SHP77 (cell line): Measurements from ENCODE around the gene BMP8A.

Experiments
- DNase-seq, 2 experiments: peaks; one replicate each; lab custom pipeline; 2025; lab: John Stamatoyannopoulos, UW

BMP8A gene

GRCh38 chr1:39527190-39527579, 35.7 kb downstream of the BMP8A start:
- DNase-seq, result peak in 1 of 2 experiments; percentile 5

DNA sequence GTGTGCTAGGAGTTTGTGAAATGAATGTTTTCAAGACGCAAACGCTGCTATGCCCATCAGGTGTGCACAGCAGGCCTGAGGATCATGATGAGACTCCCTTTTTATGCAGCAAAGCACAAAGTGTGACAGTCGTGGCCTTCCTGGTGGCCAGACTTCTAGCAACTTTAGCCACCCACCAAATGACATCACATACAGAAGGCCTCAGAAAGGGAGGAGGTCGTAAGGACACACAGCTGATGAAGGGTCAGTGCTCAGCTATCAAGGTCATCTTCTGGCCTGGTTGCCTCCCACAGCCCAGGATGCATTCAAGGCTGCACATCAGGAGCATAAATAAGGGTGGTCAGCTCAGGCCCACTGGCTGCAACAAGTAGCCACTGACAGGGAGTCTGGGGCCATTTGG, 36.6 kb downstream of the BMP8A start:
- no peak for DNase-seq

- DNase-seq, result no peak
These were observed 38.6 kb downstream of the BMP8A start for GRCh38 chr1:39529901-39530535.

DNA sequence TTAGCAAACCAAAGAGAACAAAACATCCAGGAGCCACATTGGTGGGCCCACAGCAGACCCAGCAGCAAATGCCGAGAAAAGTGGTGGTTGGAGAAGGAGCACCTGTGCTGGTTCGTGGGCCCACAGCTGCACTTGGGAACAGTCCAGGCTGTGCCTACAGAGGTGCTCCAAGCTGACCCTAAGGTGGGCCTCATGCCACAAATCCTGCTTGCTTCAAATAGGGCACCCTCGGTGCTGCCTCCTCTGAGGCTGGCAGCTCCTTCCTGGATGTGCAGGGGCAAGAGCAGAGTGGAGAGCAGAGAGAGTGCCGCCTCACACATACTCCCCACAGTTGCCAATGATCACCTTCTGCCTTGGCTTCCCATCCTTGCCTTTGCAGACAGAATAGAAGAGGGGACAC, 40.1 kb downstream of the BMP8A start:
- DNase-seq, result no peak

GRCh38 chr1:39533442-39533841, 42.0 kb downstream of the BMP8A start:
- DNase-seq, result no peak

DNA sequence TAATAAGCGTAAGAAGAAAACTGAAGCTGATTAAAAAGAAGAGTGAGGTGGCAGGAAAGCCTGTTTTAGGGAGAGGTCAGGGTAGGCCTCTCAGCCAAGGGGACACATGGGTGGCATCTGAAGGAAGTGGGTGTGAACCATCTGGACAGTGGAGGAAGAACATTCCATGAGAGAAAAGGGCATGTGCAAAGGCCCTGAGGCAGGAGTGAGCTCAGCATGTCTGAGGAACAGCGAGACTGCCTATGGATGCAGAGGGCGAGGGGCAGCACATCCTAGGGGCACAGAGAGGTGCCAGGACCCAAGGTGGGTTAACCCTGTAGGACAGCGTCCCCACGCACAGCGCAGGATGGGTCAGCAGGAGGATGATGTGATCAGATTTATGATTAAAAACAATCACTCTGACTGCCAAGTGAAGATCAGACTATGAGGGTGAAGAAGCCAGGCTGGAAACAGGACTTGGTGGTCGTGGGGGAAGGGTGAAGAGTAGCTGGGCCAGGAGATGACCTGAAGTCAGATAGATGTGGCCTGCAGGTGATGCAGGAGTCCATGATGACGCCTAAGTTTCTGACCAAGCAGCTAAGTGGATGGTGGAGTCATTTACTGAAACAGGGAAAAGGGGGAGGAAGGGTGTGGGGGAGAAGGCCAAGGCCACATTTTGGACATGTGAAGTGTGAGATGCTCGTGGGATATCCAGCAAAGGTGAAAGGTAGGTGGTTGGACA, 47.3 kb downstream of the BMP8A start:
- DNase-seq, result no peak

- DNase-seq, result peak; percentile 45 to 66
These were observed 47.9 kb downstream of the BMP8A start for GRCh38 chr1:39539252-39539790.

DNA sequence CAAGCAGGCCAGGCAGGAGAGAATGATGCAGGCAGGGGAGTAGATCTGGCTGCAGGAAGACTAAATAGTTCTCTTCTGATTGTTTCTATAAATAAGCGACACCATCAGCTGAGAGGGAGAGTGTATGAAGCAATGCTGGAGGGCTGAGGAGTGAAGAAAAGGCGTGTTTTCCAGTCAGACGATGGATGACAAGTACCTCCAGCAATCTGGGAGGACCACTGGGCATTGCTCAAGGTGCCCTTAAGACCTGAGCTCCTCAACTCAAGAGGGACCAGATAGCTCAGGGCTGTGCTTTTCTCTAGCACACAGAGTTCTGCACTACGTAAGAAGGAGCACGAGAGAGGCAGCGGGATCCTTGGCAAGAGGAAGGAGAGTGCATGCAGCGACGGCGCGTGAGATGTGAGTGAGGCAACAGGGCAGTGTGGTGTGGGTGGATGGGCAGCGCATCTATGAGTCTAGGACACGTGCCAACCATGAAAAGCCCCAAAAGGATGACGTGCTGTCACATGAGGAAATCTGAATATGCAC, 49.1 kb downstream of the BMP8A start:
- DNase-seq, result peak; percentile 27 to 53

- DNase-seq, result no peak
These were observed 51.5 kb downstream of the BMP8A start for GRCh38 chr1:39542924-39543323.

DNA sequence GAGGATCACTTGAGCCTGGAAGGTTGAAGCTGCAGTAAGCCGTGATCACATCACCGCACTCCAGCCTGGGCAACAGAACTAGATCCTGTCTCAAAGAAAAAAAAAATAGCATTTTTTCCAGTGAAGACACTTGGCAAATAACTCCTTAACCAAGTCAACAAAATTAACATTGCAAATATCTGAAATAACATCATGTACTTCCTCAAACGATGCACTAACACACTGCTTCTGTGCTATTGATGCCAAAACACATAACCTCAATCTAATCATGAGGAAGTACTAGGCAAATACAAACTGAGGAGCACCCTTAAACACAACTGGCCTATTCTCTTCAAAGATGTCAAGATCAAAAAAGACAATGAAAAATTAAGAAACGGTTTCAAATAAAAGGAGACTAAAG, 52.9 kb downstream of the BMP8A start:
- DNase-seq, result no peak

DNA sequence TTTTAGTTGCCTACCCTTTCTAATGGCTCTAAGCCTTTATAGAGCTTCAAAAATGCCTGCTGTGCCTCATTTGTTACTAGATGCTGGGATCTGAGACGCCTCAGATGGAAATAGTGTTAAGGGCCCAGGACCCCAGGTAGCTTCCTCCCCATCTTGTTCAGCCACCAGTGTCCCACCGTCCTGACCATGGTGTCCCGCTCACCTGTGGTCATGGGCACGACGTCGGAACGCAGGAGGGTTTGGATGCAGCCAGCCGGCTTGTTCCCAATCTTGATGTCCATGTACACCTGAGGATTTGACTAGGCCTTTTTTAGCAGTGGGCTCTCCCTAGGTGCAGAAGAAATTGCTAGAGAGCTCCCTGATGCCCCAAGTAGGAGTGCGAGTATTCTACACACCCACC, 54.1 kb downstream of the BMP8A start:
- DNase-seq, result no peak

- no peak for DNase-seq
These were observed 62.8 kb downstream of the BMP8A start for GRCh38 chr1:39554277-39554676.

DNA sequence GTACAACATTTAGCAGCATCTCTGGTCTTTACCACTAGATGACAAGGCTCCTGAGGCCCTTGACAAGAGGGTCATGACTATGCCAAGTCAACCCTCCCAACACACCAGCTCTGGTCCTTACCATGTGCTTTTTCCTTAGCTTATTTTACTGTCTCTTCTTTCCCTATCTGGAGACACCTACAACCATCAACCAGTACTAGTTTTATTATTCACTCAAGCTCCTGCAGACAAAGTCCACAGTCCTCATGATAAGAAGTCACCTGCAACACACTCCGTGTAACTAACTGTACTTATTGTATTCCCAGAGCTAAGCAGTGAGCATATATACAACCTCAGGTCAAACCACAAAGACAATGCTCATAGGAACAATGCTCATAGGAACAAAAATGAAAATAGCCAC, 69.8 kb downstream of the BMP8A start:
- no peak for DNase-seq

DNA sequence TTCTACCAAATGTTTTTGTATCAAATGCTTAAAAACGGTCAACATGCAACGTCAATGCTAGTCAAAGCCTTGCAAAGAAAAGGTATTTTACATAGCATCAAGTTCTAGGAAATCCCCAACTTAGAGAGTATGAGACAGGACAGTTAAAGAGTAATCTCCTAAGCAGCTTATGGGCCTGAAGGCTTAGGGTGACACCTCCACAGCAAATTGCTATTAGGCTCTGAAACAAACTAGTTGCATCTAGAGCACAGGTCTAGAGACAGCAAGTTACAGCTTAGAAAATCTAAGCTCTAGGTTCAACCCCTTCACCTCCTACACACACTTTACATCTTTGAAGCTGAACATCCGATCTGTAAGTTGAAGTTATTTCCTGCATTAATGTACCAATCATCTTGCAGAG, 71.5 kb downstream of the BMP8A start:
- DNase-seq, result no peak

DNA sequence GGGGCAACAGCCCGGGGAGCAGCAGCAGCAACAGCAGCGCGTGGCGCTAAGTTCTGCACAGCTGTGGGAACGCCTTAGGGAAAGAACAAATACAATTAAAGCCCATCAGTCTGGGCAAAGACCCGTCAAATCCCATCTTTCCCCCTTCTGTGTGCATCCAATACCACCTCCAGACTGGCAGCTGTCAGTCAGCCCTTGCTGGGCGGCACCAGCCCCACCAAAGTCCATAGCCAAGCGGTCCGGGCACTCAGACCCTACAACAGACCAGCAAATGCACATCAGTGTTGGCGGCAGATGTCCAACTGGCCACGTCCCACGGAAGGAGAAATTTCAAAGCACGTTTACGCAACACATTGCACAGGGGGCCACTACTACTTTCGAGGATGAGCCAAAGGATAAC, 72.2 kb downstream of the BMP8A start:
- DNase-seq, result no peak

DNA sequence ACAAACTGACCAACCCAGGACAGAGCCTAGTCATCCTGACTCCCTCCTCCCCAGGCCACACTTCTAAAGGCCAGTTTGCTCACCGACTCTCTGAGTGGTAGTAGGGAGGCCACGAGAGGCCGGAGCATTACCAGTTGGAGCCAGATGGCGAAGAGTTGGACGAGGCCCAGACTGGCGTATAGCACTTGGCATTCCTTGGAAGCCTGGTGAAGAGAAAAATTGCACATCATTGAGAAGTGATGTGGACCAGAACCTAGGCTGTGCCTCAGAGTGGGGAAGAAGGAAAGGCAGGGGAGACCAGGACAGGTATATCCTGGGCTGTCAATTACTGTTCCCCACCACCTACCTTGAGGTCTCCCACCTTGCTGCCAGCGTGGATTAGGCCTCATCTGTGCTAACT, 72.9 kb downstream of the BMP8A start:
- no peak for DNase-seq

GRCh38 chr1:39564941-39565340, 73.5 kb downstream of the BMP8A start:
- DNase-seq, result no peak

GRCh38 chr1:39566441-39567137, 75.2 kb downstream of the BMP8A start:
- DNase-seq, result no peak

- no peak for DNase-seq
These were observed 75.9 kb downstream of the BMP8A start for GRCh38 chr1:39567302-39567701.

- DNase-seq, result no peak
These were observed 76.8 kb downstream of the BMP8A start for GRCh38 chr1:39568208-39568607.

DNA sequence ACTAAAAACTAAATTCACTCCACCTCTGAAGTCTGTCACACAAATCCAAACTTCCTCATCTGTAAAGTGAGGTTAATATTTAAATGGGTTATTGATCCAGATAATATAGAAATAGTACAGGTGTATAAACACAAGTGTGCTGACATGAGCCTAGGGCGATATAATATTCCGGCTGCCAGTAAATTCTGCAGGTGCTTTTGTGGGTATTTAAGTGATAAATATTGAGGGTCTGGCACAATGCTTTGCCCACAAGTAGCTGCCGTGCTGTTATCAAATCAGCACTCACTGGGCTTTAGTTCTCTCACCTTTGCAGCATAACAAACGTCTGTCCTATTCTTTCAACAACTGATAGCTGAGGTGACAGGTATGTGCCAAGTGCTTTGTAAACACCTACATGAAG, 77.6 kb downstream of the BMP8A start:
- no peak for DNase-seq

GRCh38 chr1:39570477-39571177, 79.2 kb downstream of the BMP8A start:
- no peak for DNase-seq
